Endothelial cell (in vitro differentiated cells): ENCODE data around the gene TLCD2. TPM values are rescaled to one million over a fixed set of nuclear protein-coding genes. Genes with fewer than 3 reads are reported as not detected.
A peak's percentile ranks its signal among the peaks of the same experiment; 100 is the strongest.
"Not testable (repeated sequence)": the region's sequence is repeated elsewhere in the genome, so short reads cannot be mapped to it uniquely, and the experiment has no call there.

ENCODE experiments used
- DNase-seq: peaks from one replicate; pipeline ENCODE4 v3.0.0; 2021; ENCODE audit warnings: low spot score
- H3K27ac Mint-ChIP-seq: one replicate; pipeline ENCODE4 v1.8.0; 2021; ENCODE audit warnings: mixed read lengths, inconsistent platforms; ENCODE audit not compliant: unreplicated experiment
- H3K27me3 Mint-ChIP-seq: one replicate; pipeline ENCODE4 v1.8.0; 2021; ENCODE audit warnings: mild to moderate bottlenecking, moderate library complexity, mixed read lengths, inconsistent platforms; ENCODE audit not compliant: unreplicated experiment
- H3K36me3 Mint-ChIP-seq: one replicate; pipeline ENCODE4 v1.8.0; 2021; ENCODE audit warnings: mild to moderate bottlenecking, low read depth, mixed read lengths, inconsistent platforms; ENCODE audit not compliant: unreplicated experiment
- H3K4me1 Mint-ChIP-seq: one replicate; pipeline ENCODE4 v1.8.0; 2021; ENCODE audit warnings: mild to moderate bottlenecking, mixed read lengths, inconsistent platforms; ENCODE audit not compliant: unreplicated experiment
- H3K4me3 Mint-ChIP-seq: one replicate; pipeline ENCODE4 v1.8.0; 2021; ENCODE audit warnings: mild to moderate bottlenecking, mixed read lengths, inconsistent platforms; ENCODE audit not compliant: unreplicated experiment
- H3K9me3 Mint-ChIP-seq: one replicate; pipeline ENCODE4 v1.8.0; 2021; ENCODE audit warnings: mixed read lengths, inconsistent platforms; ENCODE audit not compliant: unreplicated experiment
- total RNA-seq: library from RNA; stranded (reverse); fragmentation: NEBNext Ultra II Directional; extraction: Animal tissue kit (Norgen Biotek cat#: 25700); gene quantifications from one replicate; pipeline ENCODE4 v1.2.1, GENCODE V29; 2021; ENCODE audit not compliant: unreplicated experiment
- TF ChIP-seq, protein P1 (sequence below): fragments of 200-600 bp; sonication (generic); IDR thresholded peaks from one replicate; pipeline ENCODE4 v1.5.0; 2021; ENCODE audit warnings: antibody characterized with exemption; ENCODE audit not compliant: unreplicated experiment

Gene TLCD2
- total RNA-seq, 1 donor from 2014 or later, result 4.4 TPM

DNA sequence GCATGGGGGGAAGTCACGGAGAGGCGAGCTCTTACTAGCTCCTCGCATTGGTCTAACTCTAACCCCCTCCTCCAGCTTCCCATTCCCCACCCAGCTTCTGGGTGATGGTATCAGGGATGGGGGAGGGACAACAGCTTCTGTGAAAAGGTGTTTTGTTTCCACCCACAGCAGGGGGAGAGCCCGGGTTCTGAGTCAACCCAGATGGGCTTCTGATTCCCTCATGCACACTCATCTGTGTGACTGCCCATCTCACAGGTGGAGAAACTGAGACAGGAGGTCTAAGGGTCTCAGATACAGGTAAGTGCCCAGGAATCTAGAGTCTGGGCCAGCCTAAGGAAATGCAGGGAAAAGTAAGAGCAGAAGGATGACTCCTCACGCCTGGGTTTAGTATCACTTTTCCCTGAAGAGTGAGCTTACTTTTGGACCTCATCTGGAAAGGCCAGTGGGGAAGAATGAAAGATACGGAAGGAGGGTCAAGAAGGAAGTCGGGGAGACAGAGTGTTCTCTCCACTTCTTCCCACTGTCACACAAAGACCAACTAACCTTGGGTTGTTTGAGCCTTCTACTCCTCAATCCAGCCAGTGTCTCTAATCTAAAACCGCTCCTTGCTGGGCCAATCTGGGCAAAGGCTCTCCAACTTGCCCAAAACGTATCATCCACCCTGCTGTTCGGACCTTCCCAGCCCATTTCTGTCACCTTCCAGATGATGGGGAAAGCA, 3.1 kb upstream of the TLCD2 start:
- TF ChIP-seq, protein P1, sequence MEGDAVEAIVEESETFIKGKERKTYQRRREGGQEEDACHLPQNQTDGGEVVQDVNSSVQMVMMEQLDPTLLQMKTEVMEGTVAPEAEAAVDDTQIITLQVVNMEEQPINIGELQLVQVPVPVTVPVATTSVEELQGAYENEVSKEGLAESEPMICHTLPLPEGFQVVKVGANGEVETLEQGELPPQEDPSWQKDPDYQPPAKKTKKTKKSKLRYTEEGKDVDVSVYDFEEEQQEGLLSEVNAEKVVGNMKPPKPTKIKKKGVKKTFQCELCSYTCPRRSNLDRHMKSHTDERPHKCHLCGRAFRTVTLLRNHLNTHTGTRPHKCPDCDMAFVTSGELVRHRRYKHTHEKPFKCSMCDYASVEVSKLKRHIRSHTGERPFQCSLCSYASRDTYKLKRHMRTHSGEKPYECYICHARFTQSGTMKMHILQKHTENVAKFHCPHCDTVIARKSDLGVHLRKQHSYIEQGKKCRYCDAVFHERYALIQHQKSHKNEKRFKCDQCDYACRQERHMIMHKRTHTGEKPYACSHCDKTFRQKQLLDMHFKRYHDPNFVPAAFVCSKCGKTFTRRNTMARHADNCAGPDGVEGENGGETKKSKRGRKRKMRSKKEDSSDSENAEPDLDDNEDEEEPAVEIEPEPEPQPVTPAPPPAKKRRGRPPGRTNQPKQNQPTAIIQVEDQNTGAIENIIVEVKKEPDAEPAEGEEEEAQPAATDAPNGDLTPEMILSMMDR, result no peak
- Mint-ChIP-seq H3K27me3 (peaks cover 14% of the 10 kb centered on the region), H3K4me1 (peaks cover 25% of the 10 kb centered on the region), H3K4me3 (peak overlapping the region; percentile 59), H3K36me3 (peaks cover 17% of the 10 kb centered on the region), H3K9me3 (no peaks in the 10 kb centered on the region), H3K27ac (no peak overlapping the region)
- no peak for DNase-seq

- TF ChIP-seq, protein P1, result no peak
- peak overlapping the region; percentile 56 for H3K4me3 Mint-ChIP-seq
- H3K36me3 Mint-ChIP-seq, result peaks cover 17% of the 10 kb centered on the region
- peaks cover 19% of the 10 kb centered on the region for H3K4me1 Mint-ChIP-seq
- no peaks in the 10 kb centered on the region for H3K9me3 Mint-ChIP-seq
- DNase-seq, result no peak
- H3K27me3 Mint-ChIP-seq, result peaks cover 11% of the 10 kb centered on the region
- no peak overlapping the region for H3K27ac Mint-ChIP-seq
These were observed 2.1 kb upstream of the TLCD2 start for GRCh38 chr17:1712271-1712670.

- peaks cover 13% of the 10 kb centered on the region for H3K27me3 Mint-ChIP-seq
- no peak for DNase-seq
- H3K9me3 Mint-ChIP-seq, result no peaks in the 10 kb centered on the region
- peak overlapping the region; percentile 82 for H3K4me3 Mint-ChIP-seq
- peaks cover 17% of the 10 kb centered on the region for H3K36me3 Mint-ChIP-seq
- no peak overlapping the region for H3K27ac Mint-ChIP-seq
- TF ChIP-seq, protein P1, result no peak
- peaks cover 19% of the 10 kb centered on the region for H3K4me1 Mint-ChIP-seq
These were observed 1.6 kb upstream of the TLCD2 start for GRCh38 chr17:1711804-1712203.

DNA sequence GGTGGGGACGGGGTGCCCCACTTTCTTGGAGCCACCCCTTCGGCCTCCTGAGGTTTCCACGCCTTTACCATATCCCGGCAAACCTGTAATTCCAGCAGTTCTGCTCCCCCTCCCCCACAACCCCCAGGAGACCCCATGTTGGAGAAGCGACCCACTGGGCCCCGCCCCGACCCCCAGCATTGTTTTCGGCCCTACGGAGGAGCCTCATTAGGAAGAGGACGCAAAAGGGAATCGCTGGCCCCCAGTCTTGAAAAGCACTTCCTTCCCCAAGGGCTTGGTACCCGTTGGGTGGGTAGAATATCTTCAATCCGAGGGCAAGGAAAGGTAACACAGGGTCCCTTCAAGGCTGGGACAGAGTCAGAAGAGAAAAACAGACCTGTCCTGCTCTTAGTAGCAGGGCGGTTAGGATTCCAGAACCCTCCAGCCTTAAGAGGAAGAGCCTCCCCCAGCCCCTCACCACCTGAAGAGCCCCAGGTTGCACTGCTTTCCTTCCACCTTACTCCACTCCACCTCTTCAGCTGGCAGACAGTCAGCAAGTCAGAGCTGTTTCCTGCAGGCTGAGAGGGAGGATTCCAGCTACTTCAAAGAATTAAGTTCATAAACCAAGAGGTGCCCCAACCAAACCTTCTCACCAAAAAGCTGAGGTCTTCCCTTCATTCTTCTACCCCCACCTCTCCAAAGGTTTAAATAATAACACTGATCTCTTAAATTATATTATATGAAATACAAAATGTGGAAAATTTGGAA, 803 bp upstream of the TLCD2 start:
- peaks cover 17% of the 10 kb centered on the region for H3K36me3 Mint-ChIP-seq
- H3K9me3 Mint-ChIP-seq, result no peaks in the 10 kb centered on the region
- TF ChIP-seq, protein P1, result no peak
- no peak overlapping the region for H3K27ac Mint-ChIP-seq
- H3K4me3 Mint-ChIP-seq, result peak overlapping the region; percentile 82
- peaks cover 9% of the 10 kb centered on the region for H3K27me3 Mint-ChIP-seq
- no peak for DNase-seq
- peaks cover 19% of the 10 kb centered on the region for H3K4me1 Mint-ChIP-seq

- TF ChIP-seq, protein P1, result no peak
- H3K9me3 Mint-ChIP-seq, result no peaks in the 10 kb centered on the region
- H3K27me3 Mint-ChIP-seq, result peaks cover 9% of the 10 kb centered on the region
- H3K4me1 Mint-ChIP-seq, result peaks cover 28% of the 10 kb centered on the region
- H3K27ac Mint-ChIP-seq, result no peak overlapping the region
- no peak overlapping the region for H3K4me3 Mint-ChIP-seq
- peaks cover 17% of the 10 kb centered on the region for H3K36me3 Mint-ChIP-seq
- no peak for DNase-seq
These were observed 700 bp downstream of the TLCD2 start for GRCh38 chr17:1709403-1709951.

DNA sequence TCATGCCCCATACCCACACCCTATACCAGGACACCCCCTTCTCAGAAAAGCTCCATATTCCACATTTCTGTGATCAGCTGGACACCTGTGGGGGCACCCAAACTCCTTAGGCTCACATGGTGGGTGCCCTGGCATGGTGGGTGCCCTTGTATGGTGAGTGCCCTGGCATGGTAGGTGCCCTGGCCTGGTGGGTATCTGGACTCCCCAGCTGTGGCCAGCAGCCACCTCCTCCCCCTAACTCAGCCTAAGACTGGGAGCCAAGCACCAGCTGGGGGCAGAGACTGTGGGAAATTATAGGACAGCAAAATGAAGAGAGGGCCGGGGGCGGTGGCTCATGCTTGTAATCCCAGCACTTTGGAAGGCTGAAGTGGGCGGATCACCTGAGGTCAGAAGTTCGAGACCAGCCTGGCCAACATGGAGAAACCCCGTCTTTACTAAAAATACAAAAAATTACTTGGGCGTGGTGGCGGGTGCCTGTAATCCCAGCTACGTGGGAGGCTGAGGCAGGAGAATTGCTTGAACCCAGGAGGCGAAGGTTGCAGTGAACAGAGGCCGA, 1.3 kb downstream of the TLCD2 start:
- peaks cover 24% of the 10 kb centered on the region for H3K4me1 Mint-ChIP-seq
- H3K27ac Mint-ChIP-seq, DNase-seq, H3K9me3 Mint-ChIP-seq: not testable (repeated sequence)
- H3K36me3 Mint-ChIP-seq, result peaks cover 17% of the 10 kb centered on the region
- H3K27me3 Mint-ChIP-seq, result peaks cover 10% of the 10 kb centered on the region
- H3K4me3 Mint-ChIP-seq, result peak overlapping the region; percentile 31
